Fibroblast of skin of back (primary cell): ENCODE measurements around the gene MYL9.

Experiments
- DNase-seq: peaks from one replicate; pipeline ENCODE4 v3.0.0-alpha.2; 2013

MYL9 gene

GRCh38 chr20:36584018-36584481, 42.7 kb downstream of the MYL9 start:
- DNase-seq = no peak

- peak; percentile 80 for DNase-seq
These were observed 44.2 kb downstream of the MYL9 start for GRCh38 chr20:36585410-36586125.

DNA sequence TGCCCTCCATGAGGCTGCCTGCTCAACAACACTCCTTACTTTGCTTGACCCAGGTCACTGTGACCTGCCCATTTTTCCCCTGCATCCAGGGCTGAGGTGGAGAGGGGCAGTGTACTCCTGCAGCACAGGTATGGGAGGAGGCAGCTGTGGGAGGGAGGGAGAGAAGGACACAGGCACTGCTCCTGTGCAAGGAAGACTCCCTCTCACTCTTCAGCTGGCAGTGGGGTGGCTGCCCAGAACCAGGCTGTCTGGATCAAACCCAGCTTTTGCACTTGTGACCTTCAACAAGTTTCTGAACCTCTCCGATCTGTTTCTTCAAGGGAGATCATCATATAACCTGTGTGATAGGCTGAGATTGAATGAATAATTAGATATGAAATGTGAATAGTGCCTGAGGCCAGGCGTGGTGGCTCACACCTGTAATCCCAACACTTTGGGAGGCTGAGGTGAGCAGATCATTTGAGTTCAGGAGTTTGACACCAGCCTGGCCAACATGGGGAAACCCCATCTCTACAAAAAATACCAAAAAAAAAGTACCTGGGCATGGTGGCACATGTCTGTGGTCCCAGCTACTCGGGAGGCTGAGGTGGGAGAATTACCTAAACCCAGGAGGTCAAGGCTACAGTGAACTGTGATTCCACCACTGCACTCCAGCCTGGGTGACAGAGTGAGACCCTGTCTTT, 46.2 kb downstream of the MYL9 start:
- no peak for DNase-seq

GRCh38 chr20:36591281-36591680, 50.0 kb downstream of the MYL9 start:
- no peak for DNase-seq

DNA sequence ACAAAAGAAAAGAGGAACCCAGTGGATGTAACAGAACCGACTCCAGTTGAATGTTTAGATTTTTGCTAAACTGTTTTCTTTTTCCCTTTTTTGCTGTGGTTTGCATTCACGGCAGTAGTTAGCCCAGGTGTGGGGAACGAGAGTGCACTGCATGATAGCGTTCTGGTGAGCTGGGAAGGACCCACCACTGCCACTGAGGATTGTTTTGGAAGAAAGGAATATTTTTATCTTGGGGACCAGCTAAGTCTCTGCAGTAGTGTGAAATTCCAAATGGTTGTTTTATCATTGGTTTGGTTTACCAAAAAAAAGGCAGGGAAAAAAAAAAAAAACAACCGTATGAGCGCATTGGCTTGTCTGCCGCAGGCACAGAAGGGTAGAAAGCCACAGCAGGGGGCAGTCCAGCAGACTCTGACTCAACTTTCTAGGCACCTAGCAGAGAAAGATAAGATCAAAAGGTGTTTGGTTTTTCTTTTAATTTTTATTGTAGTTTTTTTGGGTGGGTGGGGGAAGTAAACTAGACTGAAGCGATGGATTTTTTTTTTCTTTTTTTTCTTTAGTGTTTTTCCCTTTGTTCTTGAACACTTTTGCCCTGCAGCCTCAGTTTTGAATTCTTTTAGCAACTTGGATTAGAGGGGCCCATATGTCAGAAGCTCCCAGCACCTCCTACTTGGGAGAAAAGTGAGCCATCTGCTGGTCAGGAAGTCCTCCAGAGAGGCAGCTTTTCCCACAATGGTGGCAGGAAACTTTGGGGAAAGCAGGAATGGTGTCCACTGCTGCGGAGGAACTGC, 50.7 kb downstream of the MYL9 start:
- DNase-seq = peak; percentile 56

GRCh38 chr20:36593347-36593929, 52.1 kb downstream of the MYL9 start:
- DNase-seq = no peak

- DNase-seq = no peak
These were observed 58.6 kb downstream of the MYL9 start for GRCh38 chr20:36599912-36600345.
